ENCODE data around the gene RPL39L.
"Not testable (repeated sequence)": the region's sequence is repeated elsewhere in the genome, so short reads cannot be mapped to it uniquely, and the experiment has no call there.

The RPL39L gene

GRCh38 chr3:187136936-187137335 is 2.4 kb downstream of the RPL39L start:
- no peak for DNase-seq (ENCODE audit: low read depth)

- DNase-seq (ENCODE audit: low read depth), result no peak
Measured at GRCh38 chr3:187136337-187136736, 3.0 kb downstream of the RPL39L start.

- DNase-seq (ENCODE audit: low read depth), result not testable (repeated sequence)
Measured at GRCh38 chr3:187135172-187135690, 4.1 kb downstream of the RPL39L start.

GRCh38 chr3:187133181-187133580 is 6.1 kb downstream of the RPL39L start:
- not testable (repeated sequence) for DNase-seq (ENCODE audit: low read depth)

- no peak for DNase-seq (ENCODE audit: low read depth)
Measured at GRCh38 chr3:187132666-187133065, 6.6 kb downstream of the RPL39L start.

- no peak for DNase-seq (ENCODE audit: low read depth)
Measured at GRCh38 chr3:187131981-187132380, 7.3 kb downstream of the RPL39L start.

GRCh38 chr3:187130346-187131066 is 8.8 kb downstream of the RPL39L start:
- DNase-seq (ENCODE audit: low read depth), result peak; percentile 44

- no peak for DNase-seq (ENCODE audit: low read depth)
Measured at GRCh38 chr3:187125319-187126031, 13.8 kb downstream of the RPL39L start.

- DNase-seq (ENCODE audit: low read depth), result no peak
Measured at GRCh38 chr3:187122261-187122660, 17.0 kb downstream of the RPL39L start.

GRCh38 chr3:187120326-187120725 is 19.0 kb downstream of the RPL39L start:
- no peak for DNase-seq (ENCODE audit: low read depth)

- DNase-seq (ENCODE audit: low read depth), result no peak
Measured at GRCh38 chr3:187114511-187114910, 24.8 kb downstream of the RPL39L start.

- no peak for DNase-seq (ENCODE audit: low read depth)
Measured at GRCh38 chr3:187112934-187113793, 26.1 kb downstream of the RPL39L start.

GRCh38 chr3:187110156-187110555 is 29.1 kb downstream of the RPL39L start:
- DNase-seq (ENCODE audit: low read depth), result no peak

GRCh38 chr3:187107989-187108388 is 31.3 kb downstream of the RPL39L start:
- DNase-seq (ENCODE audit: low read depth), result no peak

- no peak for DNase-seq (ENCODE audit: low read depth)
Measured at GRCh38 chr3:187105700-187106099, 33.6 kb downstream of the RPL39L start.

- DNase-seq (ENCODE audit: low read depth), result no peak
Measured at GRCh38 chr3:187104933-187105332, 34.4 kb downstream of the RPL39L start.

- DNase-seq (ENCODE audit: low read depth), result no peak
Measured at GRCh38 chr3:187104342-187104741, 35.0 kb downstream of the RPL39L start.

- no peak for DNase-seq (ENCODE audit: low read depth)
Measured at GRCh38 chr3:187103251-187103650, 36.0 kb downstream of the RPL39L start.

- DNase-seq (ENCODE audit: low read depth), result no peak
Measured at GRCh38 chr3:187102073-187102634, 37.1 kb downstream of the RPL39L start.

GRCh38 chr3:187101184-187102072 is 37.9 kb downstream of the RPL39L start:
- DNase-seq (ENCODE audit: low read depth), result peak; percentile 3

- no peak for DNase-seq (ENCODE audit: low read depth)
Measured at GRCh38 chr3:187098923-187099512, 40.3 kb downstream of the RPL39L start.

Data from T-helper 22 cell (primary cell).